ENCODE data around the gene CAPN11.

DNA sequence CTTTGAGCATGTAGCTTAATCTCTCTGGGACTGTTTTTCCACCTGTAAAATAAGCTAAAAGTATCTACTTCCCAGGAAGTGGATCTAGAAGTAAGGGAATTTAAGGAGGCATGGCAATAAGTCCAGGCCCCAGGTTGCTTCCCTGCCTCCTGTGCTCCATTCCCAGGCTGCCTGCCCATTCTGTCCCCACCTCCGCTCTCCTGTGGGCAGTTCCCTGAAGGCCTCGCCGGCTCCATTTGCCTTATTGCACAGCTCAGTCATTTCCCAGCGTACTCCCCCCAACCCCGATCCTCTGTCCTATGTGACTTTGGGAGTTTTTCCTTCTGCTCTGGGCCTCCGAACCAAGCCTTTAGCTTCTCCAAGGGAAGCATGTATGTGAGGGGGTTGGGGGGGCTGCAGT is 69.4 kb downstream of the CAPN11 start:
- TF ChIP-seq, protein P1, sequence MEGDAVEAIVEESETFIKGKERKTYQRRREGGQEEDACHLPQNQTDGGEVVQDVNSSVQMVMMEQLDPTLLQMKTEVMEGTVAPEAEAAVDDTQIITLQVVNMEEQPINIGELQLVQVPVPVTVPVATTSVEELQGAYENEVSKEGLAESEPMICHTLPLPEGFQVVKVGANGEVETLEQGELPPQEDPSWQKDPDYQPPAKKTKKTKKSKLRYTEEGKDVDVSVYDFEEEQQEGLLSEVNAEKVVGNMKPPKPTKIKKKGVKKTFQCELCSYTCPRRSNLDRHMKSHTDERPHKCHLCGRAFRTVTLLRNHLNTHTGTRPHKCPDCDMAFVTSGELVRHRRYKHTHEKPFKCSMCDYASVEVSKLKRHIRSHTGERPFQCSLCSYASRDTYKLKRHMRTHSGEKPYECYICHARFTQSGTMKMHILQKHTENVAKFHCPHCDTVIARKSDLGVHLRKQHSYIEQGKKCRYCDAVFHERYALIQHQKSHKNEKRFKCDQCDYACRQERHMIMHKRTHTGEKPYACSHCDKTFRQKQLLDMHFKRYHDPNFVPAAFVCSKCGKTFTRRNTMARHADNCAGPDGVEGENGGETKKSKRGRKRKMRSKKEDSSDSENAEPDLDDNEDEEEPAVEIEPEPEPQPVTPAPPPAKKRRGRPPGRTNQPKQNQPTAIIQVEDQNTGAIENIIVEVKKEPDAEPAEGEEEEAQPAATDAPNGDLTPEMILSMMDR (IDR thresholded peaks at IDR 0.05 in 4 of 5, conservative IDR thresholded peaks at IDR 0.05 in 1 of 5), result no peak
- TF ChIP-seq POLR2A (IDR thresholded peaks at IDR 0.05), result no peak

Data from gastrocnemius medialis (tissue), 4 donors.